DOHH2 (cell line): Measurements from ENCODE around the gene HSFX3.
"Not testable (repeated sequence)": the region's sequence is repeated elsewhere in the genome, so short reads cannot be mapped to it uniquely, and the experiment has no call there.

Experiments used
- H3F3A ChIP-seq: fragments of 200-600 bp; sonication (generic), shearing (Covaris generic); 2 replicates; pipeline ENCODE4 v1.6.0; 2016; ENCODE audit warnings: antibody characterized with exemption, mild to moderate bottlenecking; ENCODE audit not compliant: control insufficient read depth, insufficient read depth
- H3K27ac ChIP-seq: fragments of 200-600 bp; sonication (generic); 2 replicates; pipeline ENCODE4 v1.5.1; 2014; ENCODE audit warnings: low read depth, mild to moderate bottlenecking, low read length, moderate library complexity
- H3K27me3 ChIP-seq: fragments of 200-600 bp; sonication (generic); 2 replicates; pipeline ENCODE4 v1.6.1; 2014; ENCODE audit warnings: mild to moderate bottlenecking, low read length, mixed read lengths; ENCODE audit not compliant: control insufficient read depth
- H3K36me3 ChIP-seq: fragments of 200-600 bp; sonication (generic); 2 replicates; pipeline ENCODE4 v1.6.1; 2014; ENCODE audit warnings: mild to moderate bottlenecking, low read length, moderate library complexity, mixed read lengths; ENCODE audit not compliant: control insufficient read depth
- H3K4me1 ChIP-seq: fragments of 200-600 bp; sonication (generic); 2 replicates; pipeline ENCODE4 v1.6.1; 2014; ENCODE audit warnings: mild to moderate bottlenecking, low read length, mixed read lengths; ENCODE audit not compliant: control insufficient read depth
- H3K4me2 ChIP-seq: fragments of 200-600 bp; sonication (generic); 2 replicates; pipeline ENCODE4 v1.6.0; 2014; ENCODE audit warnings: mild to moderate bottlenecking, low read length, moderate library complexity
- H3K4me3 ChIP-seq: fragments of 200-600 bp; sonication (generic); 2 replicates; pipeline ENCODE4 v1.5.1; 2014; ENCODE audit warnings: mild to moderate bottlenecking, low read length, mixed read lengths
- H3K79me2 ChIP-seq: fragments of 200-600 bp; sonication (generic); 2 replicates; pipeline ENCODE4 v1.6.1; 2014; ENCODE audit warnings: mild to moderate bottlenecking, low read length, mixed read lengths; ENCODE audit not compliant: control insufficient read depth
- H3K9me2 ChIP-seq: fragments of 200-600 bp; sonication (generic); replicated peaks from 2 replicates; pipeline ENCODE4 v1.6.1; 2014; ENCODE audit warnings: mild to moderate bottlenecking, low read length, mixed read lengths; ENCODE audit not compliant: control insufficient read depth
- H3K9me3 ChIP-seq: fragments of 200-600 bp; sonication (generic); 2 replicates; pipeline ENCODE4 v1.6.1; 2014; ENCODE audit warnings: antibody characterized with exemption, low read length, mixed read lengths; ENCODE audit not compliant: control insufficient read depth, insufficient read depth
- H4K20me1 ChIP-seq: fragments of 200-600 bp; sonication (generic); 2 replicates; pipeline ENCODE4 v1.6.0; 2014; ENCODE audit warnings: low read depth, mild to moderate bottlenecking, antibody characterized with exemption, low read length, moderate library complexity; ENCODE audit not compliant: control insufficient read depth, insufficient read depth
- CTCF ChIP-seq: fragments of 200-600 bp; sonication (generic); IDR thresholded peaks from one replicate; pipeline ENCODE4 v1.5.1; 2014; ENCODE audit warnings: antibody characterized with exemption, mild to moderate bottlenecking, low read depth, low read length; ENCODE audit not compliant: poor library complexity, severe bottlenecking
- EZH2phosphoT487 ChIP-seq: fragments of 200-600 bp; sonication (generic); IDR thresholded peaks from 2 replicates; pipeline ENCODE4 v1.6.1; 2017; ENCODE audit warnings: borderline replicate concordance, mild to moderate bottlenecking, antibody characterized with exemption, low read length, moderate library complexity, mixed read lengths

Gene HSFX3

GRCh38 chrX:149505671-149506070, 44.1 kb downstream of the HSFX3 start:
- TF ChIP-seq CTCF, result no peak
- no peak for TF ChIP-seq EZH2phosphoT487
- Histone ChIP-seq H3K27ac (no peak overlapping the region), H3K79me2 (peaks cover 10% of the 10 kb centered on the region), H3K4me2 (peak overlapping the region; percentile 65), H3K9me3 (no peaks in the 10 kb centered on the region), H3K27me3 (no peaks in the 10 kb centered on the region), H3F3A (no peaks in the 10 kb centered on the region), H4K20me1 (no peaks in the 10 kb centered on the region), H3K9me2 (no peaks in the 10 kb centered on the region), H3K4me3 (peak overlapping the region; percentile 71), H3K4me1 (peaks cover 11% of the 10 kb centered on the region), H3K36me3 (no peaks in the 10 kb centered on the region; the same call in 1 of the 2 replicates)

DNA sequence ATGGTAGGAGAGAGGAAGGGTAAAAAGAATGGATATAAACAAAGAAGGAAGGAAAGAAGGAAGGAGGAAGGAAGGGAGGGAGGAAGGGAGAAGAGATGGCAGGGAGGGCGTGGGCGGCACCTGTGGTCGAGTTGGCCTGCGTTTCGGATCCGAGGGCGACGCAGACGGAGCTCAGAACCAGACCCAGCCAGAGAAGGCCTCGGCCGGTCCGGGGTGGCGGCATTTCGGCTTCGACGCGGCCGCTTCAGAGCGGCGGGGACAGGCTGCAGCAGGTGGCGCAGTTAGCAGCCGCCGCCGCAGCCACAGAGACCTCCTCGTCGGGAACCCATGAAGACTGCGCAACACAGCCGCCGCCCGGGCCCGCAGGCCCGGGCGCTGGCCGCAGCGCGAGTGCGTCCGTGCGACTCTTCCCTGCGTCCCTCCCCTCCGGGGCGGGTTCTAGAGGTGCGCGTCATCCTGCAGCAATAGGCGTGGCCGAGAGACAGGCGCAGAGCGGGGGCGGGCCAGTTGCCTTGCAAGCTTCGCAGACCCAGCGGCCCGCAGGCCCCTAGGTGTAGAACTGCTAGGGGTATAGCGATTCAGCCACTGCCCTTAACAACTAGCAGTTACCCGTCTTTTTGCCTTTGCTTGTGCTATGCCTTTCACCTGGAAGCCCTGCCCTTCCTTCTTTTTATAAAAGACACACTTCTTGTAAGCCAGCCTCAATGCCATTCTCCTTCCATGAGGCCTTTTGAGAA, 44.6 kb downstream of the HSFX3 start, which contains the start of gene IDS:
IDS (minus strand) TSS at position 392 of the 737 bp plus-strand sequence; CDS start at position 223, 169 bp downstream.
- Histone ChIP-seq H3K27ac (peak within 1 kb of the TSS; percentile 27; the same call in 1 of the 2 replicates), H3K4me3 (peak within 1 kb of the TSS; percentile 71), H3K79me2 (peaks cover 10% of the 10 kb centered on the region), H3K36me3 (no peaks in the 10 kb centered on the region; the same call in 1 of the 2 replicates), H3K27me3 (no peaks in the 10 kb centered on the region), H3F3A (no peaks in the 10 kb centered on the region), H3K4me2 (peak within 1 kb of the TSS; percentile 65), H3K9me3 (no peaks in the 10 kb centered on the region), H4K20me1 (no peaks in the 10 kb centered on the region), H3K4me1 (peaks cover 11% of the 10 kb centered on the region), H3K9me2 (no peaks in the 10 kb centered on the region)
- no peak for TF ChIP-seq CTCF
- no peak for TF ChIP-seq EZH2phosphoT487

- Histone ChIP-seq H3K27me3 (no peaks in the 10 kb centered on the region), H3K4me1 (peaks cover 11% of the 10 kb centered on the region), H3K27ac (peak overlapping the region; percentile 27; the same call in 1 of the 2 replicates), H3K4me3 (peak overlapping the region; percentile 71), H4K20me1 (no peaks in the 10 kb centered on the region), H3K79me2 (peaks cover 10% of the 10 kb centered on the region), H3K9me3 (no peaks in the 10 kb centered on the region), H3K36me3 (peaks cover 4% of the 10 kb centered on the region; the same call in 1 of the 2 replicates), H3K4me2 (peak overlapping the region; percentile 65), H3F3A (no peaks in the 10 kb centered on the region), H3K9me2 (no peaks in the 10 kb centered on the region)
- no peak for TF ChIP-seq EZH2phosphoT487
- TF ChIP-seq CTCF, result peak; percentile 71
Measured at GRCh38 chrX:149504226-149504914, 45.4 kb downstream of the HSFX3 start.

GRCh38 chrX:149503446-149503845, 46.3 kb downstream of the HSFX3 start:
- H3K27ac ChIP-seq, H3K36me3 ChIP-seq, H3K27me3 ChIP-seq, H3K9me3 ChIP-seq, H3K9me2 ChIP-seq, H4K20me1 ChIP-seq, H3F3A ChIP-seq: not testable (repeated sequence)
- H3K4me3 ChIP-seq, result peak overlapping the region; percentile 71; the same call in 1 of the 2 replicates
- peak overlapping the region; percentile 65 for H3K4me2 ChIP-seq
- peaks cover 11% of the 10 kb centered on the region for H3K4me1 ChIP-seq
- peaks cover 10% of the 10 kb centered on the region for H3K79me2 ChIP-seq

DNA sequence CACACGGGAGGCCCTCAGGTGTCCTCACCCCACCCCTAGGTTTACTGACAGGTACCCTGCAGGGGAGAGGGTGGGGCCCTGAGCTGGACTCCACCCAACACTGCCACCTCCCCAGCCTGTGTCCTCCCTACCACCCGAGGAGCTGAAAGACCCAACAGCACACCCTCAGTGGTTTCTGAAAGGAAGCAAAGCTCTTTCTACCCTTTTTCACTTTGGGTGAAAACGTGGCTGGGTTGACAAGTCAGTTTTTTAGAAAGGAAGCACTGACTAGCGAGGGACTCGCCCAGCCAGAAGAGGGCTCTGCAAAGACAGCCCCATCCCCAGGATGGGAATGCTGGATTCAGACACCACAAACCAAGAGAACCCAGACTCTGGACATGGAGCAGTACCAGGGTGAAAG, 46.8 kb downstream of the HSFX3 start:
- not testable (repeated sequence) for H3F3A ChIP-seq, H3K4me3 ChIP-seq, H3K9me2 ChIP-seq, H3K27ac ChIP-seq, H3K4me2 ChIP-seq, H3K27me3 ChIP-seq, H4K20me1 ChIP-seq, H3K9me3 ChIP-seq
- Histone ChIP-seq H3K4me1 (peaks cover 11% of the 10 kb centered on the region), H3K79me2 (peaks cover 10% of the 10 kb centered on the region), H3K36me3 (peaks cover 10% of the 10 kb centered on the region)
